ENCODE measurements around the gene POLD4.
A peak's percentile ranks its signal among the peaks of the same experiment; 100 is the strongest.
"Not testable (repeated sequence)": the region's sequence is repeated elsewhere in the genome, so short reads cannot be mapped to it uniquely, and the experiment has no call there.

Gene POLD4

DNA sequence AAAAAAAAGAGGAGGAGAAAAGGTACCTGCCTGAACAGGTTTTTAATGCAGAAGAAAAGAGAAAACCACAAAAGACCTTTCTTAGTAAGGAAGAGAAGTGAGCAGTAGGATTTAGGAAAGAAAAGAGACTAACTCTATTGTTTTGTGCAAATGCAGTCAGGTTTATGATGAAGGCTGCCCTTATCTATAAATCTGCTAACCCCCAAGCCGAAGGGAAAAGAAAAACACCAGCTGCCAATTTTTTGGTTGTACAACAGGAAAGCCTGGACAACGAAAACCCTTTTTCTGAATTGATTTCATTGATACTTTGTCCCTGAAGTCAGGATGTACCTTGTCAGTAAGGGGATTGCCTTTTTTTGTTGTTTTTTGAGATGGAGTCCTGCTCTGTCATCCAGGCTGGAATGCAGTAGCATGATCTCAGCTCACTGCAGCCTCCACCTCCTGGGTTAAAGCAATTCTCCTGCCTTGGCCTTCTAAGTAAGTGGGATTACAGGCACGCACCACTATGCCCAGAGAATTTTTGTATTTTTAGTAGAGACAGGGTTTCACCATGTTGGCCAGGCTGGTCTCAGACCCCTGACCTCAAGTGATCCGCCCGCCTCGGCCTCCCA is 21.2 kb downstream of the POLD4 start:
- Histone ChIP-seq H3K9ac (ENCODE audit: low read depth, low read length) (no peak overlapping the region), H3K9me3 (ENCODE audit: control insufficient read depth, insufficient read depth, low read length) (no peaks in the 10 kb centered on the region), H3K36me3 (ENCODE audit: insufficient read depth, low read length) (no peaks in the 10 kb centered on the region), H3K4me1 (ENCODE audit: insufficient read depth, low read length) (no peaks in the 10 kb centered on the region)

GRCh38 chr11:67323526-67323925 is 29.8 kb downstream of the POLD4 start:
- Histone ChIP-seq H3K9me3 (ENCODE audit: control insufficient read depth, insufficient read depth, low read length) (no peaks in the 10 kb centered on the region), H3K36me3 (ENCODE audit: insufficient read depth, low read length) (no peaks in the 10 kb centered on the region), H3K9ac (ENCODE audit: low read depth, low read length) (no peak overlapping the region), H3K4me1 (ENCODE audit: insufficient read depth, low read length) (no peaks in the 10 kb centered on the region)

GRCh38 chr11:67322049-67322448 is 31.3 kb downstream of the POLD4 start:
- no peaks in the 10 kb centered on the region for H3K36me3 ChIP-seq (ENCODE audit: insufficient read depth, low read length)
- no peaks in the 10 kb centered on the region for H3K9me3 ChIP-seq (ENCODE audit: control insufficient read depth, insufficient read depth, low read length)
- H3K4me1 ChIP-seq (ENCODE audit: insufficient read depth, low read length): no peaks in the 10 kb centered on the region
- no peak overlapping the region for H3K9ac ChIP-seq (ENCODE audit: low read depth, low read length)

DNA sequence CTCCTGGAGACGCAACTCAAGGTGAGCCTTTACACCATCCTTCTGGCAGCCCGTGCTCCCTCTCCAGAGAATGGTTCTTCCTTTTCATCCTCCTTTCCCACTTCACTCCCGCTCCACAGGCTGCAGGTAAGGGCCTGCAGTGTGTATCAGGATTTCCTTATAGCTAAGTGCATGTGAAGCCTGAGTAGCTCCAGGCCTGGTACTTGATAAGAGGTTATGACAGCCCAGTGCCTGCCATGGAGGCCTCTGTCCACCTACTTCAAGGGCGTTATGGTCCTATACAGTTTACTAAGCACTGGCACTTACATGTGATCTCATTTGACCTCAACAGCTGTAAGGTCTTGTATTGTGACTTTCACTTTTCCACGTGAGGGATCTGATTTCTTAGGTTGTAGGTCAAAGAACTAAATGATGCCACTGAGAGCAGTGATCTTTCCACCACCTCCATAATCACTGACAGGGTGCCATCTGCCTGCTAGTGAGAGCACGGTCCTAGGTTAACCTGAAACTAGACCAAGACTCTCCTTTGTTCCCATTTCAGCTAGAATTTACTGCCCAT is 32.0 kb downstream of the POLD4 start:
- no peak overlapping the region for H3K9ac ChIP-seq (ENCODE audit: low read depth, low read length)
- H3K36me3 ChIP-seq (ENCODE audit: insufficient read depth, low read length): no peaks in the 10 kb centered on the region
- H3K4me1 ChIP-seq (ENCODE audit: insufficient read depth, low read length): no peaks in the 10 kb centered on the region
- H3K9me3 ChIP-seq (ENCODE audit: control insufficient read depth, insufficient read depth, low read length): no peaks in the 10 kb centered on the region

- no peaks in the 10 kb centered on the region for H3K36me3 ChIP-seq (ENCODE audit: insufficient read depth, low read length)
- no peak overlapping the region for H3K9ac ChIP-seq (ENCODE audit: low read depth, low read length)
- no peaks in the 10 kb centered on the region for H3K9me3 ChIP-seq (ENCODE audit: control insufficient read depth, insufficient read depth, low read length)
- no peaks in the 10 kb centered on the region for H3K4me1 ChIP-seq (ENCODE audit: insufficient read depth, low read length)
These were observed 32.7 kb downstream of the POLD4 start for GRCh38 chr11:67320691-67321090.

DNA sequence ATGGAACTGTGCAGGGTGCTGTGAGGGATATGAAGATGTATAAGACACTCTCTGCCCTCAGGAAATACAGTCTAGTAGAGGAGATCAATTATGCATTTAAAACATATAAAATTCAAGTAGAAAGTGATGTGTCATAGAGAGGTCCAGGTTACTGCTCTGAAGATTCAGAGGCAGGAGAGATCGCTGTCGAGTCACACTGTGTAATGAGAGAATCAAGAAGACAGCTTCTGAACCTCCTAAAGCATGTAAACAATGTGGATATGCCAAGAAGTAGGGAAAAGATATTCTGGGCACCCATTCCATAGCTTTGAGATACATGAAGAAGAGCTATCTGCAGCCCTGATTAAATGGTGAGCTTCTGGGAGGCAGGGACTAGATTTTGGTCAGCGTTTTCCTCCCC is 33.3 kb downstream of the POLD4 start:
- Histone ChIP-seq H3K4me1 (ENCODE audit: insufficient read depth, low read length) (no peaks in the 10 kb centered on the region), H3K9ac (ENCODE audit: low read depth, low read length) (no peak overlapping the region), H3K36me3 (ENCODE audit: insufficient read depth, low read length) (no peaks in the 10 kb centered on the region), H3K9me3 (ENCODE audit: control insufficient read depth, insufficient read depth, low read length) (no peaks in the 10 kb centered on the region)

DNA sequence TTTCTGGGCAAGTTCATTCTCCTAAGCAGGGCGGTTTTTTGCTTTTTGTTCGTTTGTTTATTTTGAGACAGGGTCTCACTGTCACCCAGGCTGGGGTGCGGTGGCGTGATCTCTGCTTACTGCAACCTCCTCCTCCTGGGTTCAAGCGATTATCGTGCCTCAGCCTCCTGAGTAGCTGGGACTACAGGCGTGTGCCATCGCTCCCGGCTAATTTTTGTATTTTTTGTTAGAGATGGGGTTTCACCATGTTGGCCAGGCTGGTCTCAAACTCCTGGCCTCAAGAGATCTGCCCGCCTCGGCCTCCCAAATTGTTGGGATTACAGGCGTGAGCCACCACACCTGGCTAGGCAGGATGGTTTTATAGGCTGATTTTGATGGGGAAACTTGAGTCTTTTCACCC is 34.5 kb downstream of the POLD4 start:
- not testable (repeated sequence) for H3K9ac ChIP-seq (ENCODE audit: low read depth, low read length); H3K9me3 ChIP-seq (ENCODE audit: control insufficient read depth, insufficient read depth, low read length); H3K36me3 ChIP-seq (ENCODE audit: insufficient read depth, low read length); H3K4me1 ChIP-seq (ENCODE audit: insufficient read depth, low read length)

DNA sequence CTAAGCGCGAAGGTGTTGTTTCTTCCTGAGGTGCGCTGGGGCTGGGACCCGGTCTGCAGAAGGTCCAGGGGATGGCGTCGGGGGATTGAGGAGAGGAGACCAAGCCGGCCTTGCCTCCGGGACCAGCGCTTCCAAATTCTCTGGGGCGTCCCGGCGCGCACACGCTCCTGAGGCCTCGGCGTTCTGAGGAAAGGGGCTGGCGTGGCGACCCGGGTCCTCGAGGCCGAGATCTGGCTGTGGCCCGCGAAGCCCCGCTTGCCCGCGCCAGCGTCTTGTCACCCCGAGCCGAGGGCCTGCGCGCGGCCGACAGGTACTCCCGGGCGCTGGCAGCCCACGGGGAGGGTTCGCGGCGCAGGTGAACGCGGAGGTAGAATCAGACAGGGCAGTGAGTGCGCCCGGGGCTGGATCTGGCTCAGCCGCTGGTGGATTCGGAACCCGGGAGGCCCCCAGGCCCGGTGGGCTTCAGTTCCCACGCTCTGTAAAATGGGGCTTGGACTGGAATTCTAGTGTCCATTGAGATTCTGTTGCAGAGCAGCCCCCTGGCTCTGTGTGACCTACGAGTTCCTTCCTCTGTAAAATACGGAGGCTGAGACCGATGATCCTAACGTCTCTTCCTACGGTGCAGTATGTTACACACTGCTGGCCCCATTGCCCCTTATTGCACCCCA is 35.3 kb downstream of the POLD4 start:
- Histone ChIP-seq H3K9ac (ENCODE audit: low read depth, low read length) (peak overlapping the region; percentile 85; the same call in 1 of the 2 replicates), H3K9me3 (ENCODE audit: control insufficient read depth, insufficient read depth, low read length) (no peaks in the 10 kb centered on the region), H3K4me1 (ENCODE audit: insufficient read depth, low read length) (no peaks in the 10 kb centered on the region), H3K36me3 (ENCODE audit: insufficient read depth, low read length) (no peaks in the 10 kb centered on the region)

- Histone ChIP-seq H3K4me1 (ENCODE audit: insufficient read depth, low read length) (no peaks in the 10 kb centered on the region), H3K9ac (ENCODE audit: low read depth, low read length) (peak overlapping the region; percentile 85), H3K36me3 (ENCODE audit: insufficient read depth, low read length) (no peaks in the 10 kb centered on the region), H3K9me3 (ENCODE audit: control insufficient read depth, insufficient read depth, low read length) (no peaks in the 10 kb centered on the region)
These were observed 36.0 kb downstream of the POLD4 start for GRCh38 chr11:67317205-67317887.

- Histone ChIP-seq H3K4me1 (ENCODE audit: insufficient read depth, low read length) (no peaks in the 10 kb centered on the region), H3K9me3 (ENCODE audit: control insufficient read depth, insufficient read depth, low read length) (no peaks in the 10 kb centered on the region), H3K36me3 (ENCODE audit: insufficient read depth, low read length) (no peaks in the 10 kb centered on the region), H3K9ac (ENCODE audit: low read depth, low read length) (peak overlapping the region; percentile 85)
These were observed 36.5 kb downstream of the POLD4 start for GRCh38 chr11:67316882-67317204.

- Histone ChIP-seq H3K9ac (ENCODE audit: low read depth, low read length) (no peak overlapping the region), H3K9me3 (ENCODE audit: control insufficient read depth, insufficient read depth, low read length) (no peaks in the 10 kb centered on the region), H3K36me3 (ENCODE audit: insufficient read depth, low read length) (no peaks in the 10 kb centered on the region)
These were observed 37.9 kb downstream of the POLD4 start for GRCh38 chr11:67315325-67315909.

DNA sequence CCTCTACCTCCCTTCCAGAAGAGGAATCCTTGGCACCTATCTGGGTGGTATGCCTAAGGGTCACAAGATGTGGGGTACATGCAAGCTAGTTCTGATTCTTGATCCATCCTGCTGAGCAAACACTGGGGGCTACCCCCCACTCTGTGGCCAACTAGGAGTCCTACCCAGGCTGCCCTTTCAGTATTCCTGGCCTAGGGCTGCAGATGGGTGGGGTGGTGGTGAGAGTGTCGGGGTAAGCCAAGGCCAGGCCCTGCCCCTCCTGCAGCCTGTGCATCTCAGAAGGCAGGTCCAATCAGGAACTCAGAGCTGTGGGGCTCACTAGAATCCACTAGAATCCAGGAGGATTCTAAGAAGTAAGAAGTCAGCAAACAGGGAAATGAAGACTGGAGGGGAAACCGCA is 39.1 kb downstream of the POLD4 start:
- no peaks in the 10 kb centered on the region for H3K9me3 ChIP-seq (ENCODE audit: control insufficient read depth, insufficient read depth, low read length)
- H3K9ac ChIP-seq (ENCODE audit: low read depth, low read length): no peak overlapping the region
- no peaks in the 10 kb centered on the region for H3K4me1 ChIP-seq (ENCODE audit: insufficient read depth, low read length)
- no peaks in the 10 kb centered on the region for H3K36me3 ChIP-seq (ENCODE audit: insufficient read depth, low read length)

More at GRCh38 chr11:67315325-67315909, 37.9 kb downstream of the POLD4 start:
- H3K4me1 ChIP-seq (ENCODE audit: insufficient read depth, low read length): no peaks in the 10 kb centered on the region

DNA sequence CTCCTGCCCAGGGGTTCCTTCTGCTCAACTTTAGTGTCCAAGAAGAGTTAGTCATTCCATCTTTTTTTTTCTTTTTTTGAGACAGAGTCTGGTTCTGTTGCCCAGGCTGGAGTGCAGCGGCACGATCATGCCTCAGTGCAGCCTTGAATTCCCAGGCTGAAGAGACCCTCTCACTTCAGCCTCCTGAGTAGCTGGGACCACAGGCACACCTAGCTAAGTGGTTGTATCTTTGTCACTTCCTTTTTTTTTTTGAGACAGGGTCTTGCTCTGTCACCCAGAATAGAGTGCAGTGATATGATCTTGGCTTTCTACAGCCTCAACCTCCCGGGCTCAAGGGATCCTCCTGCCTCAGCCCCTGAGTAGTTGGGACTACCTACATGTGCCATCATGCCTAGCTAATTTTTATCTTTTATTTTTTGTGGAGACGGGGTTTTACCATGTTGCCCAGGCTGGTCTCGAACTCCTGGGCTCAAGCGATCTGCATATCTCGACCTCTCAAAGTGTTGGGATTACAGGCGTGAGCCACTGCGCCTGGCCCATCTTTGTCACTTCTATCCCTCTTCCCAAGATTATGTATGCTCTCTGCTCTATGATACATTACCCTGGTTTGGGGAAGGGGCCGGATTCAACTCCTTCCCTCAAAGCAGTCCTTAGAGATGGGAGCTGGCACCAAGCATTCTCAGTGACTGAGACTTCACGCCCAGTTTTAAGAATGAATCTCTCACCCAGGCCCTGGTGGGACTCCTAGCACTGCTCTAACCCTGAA is 40.0 kb downstream of the POLD4 start:
- H3K36me3 ChIP-seq (ENCODE audit: insufficient read depth, low read length): no peaks in the 10 kb centered on the region
- no peak overlapping the region for H3K9ac ChIP-seq (ENCODE audit: low read depth, low read length)
- no peaks in the 10 kb centered on the region for H3K9me3 ChIP-seq (ENCODE audit: control insufficient read depth, insufficient read depth, low read length)
- H3K4me1 ChIP-seq (ENCODE audit: insufficient read depth, low read length): no peaks in the 10 kb centered on the region
